Globus pallidus (tissue), 1 donor: ENCODE measurements around the gene PAIP2.

ENCODE experiments used
- DNase-seq: peaks from one replicate; pipeline ENCODE4 v3.0.0-alpha.2; 2015; ENCODE audit warnings: low spot score

The PAIP2 gene

DNA sequence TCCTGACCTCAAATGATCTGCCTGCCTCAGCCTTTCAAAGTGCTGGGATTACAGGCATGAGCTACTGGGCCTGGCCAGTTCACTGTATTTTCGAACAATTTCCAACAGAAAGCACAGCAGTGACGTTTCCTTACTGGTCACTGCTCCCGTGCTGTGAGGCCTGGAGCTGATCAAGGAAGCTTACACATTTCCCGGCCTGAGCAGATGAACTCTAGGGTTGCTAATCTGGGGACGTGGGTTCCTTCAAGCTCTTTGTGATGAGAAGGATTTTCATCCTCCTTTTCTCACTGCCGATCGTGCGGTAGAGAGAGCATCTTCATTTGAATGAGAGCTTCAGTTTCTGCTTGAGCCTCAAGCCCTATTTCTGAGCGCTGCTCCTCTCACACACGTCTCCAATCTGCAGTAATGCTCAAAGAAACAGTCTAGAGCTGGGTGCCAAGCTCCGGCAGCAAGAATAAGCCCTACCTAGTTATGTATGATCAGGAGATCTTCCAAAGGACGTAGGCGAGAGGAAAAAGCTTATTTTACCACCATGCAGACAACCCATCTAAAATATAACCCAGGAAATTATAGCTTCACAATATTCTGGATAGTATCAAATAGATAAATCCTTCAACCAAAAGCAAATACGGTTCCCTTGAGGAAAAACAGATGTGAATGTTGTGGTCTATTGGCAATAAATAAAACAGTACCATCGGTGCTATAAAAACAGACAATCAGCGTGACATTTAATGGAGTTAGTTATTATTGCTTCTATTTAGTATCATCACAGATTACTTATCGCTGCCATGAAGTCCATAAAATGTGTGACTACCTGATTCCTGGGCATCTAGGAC is 69.6 kb downstream of the PAIP2 start:
- no peak for DNase-seq

DNA sequence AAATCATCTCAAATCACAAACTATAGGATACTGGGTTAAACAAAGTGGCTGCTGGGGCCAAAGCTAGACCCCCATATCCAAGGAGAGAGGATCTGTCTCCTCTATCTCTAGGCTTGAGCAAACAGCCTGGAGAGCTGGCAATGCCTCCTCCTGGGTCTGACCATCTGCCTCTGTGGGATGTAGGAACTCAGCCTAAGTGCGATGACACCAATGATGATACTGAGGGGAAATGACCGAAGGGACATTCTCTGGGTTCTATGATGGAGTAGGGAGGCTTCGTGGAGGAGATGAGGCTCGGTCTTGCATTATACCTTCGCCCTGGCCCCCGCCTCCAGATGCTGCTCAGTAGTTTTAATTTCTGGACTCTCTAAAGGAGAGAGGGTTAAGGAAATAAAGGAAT is 71.5 kb downstream of the PAIP2 start:
- DNase-seq: no peak

DNA sequence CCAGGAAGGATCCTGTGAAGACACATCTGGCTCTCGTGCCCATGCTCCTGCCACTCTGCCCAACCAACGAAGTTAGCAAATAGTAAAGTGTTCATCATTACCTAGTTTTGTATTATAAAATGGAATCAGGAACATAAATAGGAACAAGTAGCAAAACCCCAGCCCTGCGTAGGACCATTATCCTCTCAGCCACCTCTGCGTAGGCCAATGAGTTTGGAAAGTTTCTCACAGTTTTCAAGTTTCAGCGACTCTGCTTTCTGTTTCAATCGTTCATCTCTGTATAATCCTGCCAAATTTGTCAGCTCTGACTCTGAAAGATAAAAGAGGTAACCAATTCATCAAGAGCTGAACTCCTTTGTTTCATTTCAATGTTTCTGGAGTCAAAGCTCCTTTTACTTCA is 72.3 kb downstream of the PAIP2 start:
- DNase-seq: no peak

DNA sequence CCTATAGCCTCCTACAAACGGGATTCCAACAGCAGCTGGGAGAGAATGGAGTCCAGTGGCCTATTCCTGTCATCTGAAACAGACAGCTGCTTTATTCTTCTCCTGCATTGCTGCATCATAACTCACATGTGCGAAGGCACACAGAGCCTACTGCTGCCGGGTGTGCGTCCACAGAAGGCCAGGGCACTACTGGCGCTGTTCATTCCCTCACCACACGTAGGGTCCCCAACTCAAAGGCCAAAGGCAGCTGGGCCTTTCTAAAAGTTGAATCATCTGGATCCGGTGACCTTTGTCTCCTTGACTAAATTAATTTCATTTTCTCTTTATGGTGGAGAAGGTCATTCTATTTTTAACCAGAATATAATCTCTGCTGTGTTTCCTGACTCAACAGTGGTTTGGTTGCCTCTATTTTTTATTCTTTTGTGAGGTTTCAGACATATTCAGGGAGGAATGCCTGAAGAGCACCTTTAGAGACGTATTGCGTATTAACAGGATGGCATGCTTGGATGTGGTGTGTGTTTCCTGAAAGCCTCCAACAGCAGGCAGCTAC is 73.0 kb downstream of the PAIP2 start:
- peak; percentile 74 for DNase-seq

DNA sequence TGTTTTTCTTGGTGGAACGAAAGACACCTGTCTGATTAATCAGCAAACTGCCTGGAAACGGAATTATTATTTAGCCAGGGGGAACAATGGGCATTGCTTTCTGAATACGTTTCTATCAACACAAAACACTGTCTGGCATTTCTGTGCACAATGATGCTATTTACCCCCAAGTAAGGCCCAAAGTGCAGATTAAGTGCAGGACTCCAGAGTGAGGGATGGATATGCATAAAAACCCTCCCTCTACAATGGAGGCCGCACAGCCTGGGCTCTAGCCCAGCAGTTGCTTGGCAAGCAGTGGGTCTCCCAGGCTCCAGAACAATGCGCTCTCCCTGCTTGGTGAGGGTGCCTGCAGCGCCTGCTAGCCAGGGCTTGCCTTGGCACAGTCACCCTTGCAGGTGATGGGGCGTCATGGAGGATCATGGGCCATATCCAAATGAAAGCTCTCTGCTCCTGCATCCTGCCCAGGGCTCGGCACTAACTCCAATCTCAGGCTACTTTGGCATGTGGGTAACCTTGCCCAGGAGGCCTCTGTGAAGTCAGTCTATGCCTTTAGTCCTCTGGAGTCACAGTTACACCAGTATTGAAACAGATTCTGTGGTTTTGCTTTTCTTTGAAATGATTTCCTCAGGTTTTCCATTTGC is 73.7 kb downstream of the PAIP2 start:
- DNase-seq: peak; percentile 95

DNA sequence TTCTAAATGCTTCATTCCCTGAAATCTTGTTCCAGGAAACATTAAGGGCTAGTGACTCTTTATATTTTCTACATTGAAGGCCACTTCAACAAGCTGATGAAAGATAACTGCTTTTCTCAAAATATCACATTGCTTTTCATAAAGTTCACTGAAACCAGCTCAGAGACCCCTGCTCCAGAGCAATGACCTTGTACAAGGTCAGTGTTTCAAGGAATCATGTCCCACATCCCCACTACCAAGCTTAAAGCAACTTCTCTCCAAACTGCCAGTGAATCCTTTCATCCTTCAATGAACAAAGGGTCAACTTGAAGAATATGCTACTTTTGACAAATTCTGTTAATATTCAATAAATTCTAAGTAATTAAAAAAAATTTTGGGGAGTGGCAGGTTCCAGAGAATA is 74.2 kb downstream of the PAIP2 start:
- no peak for DNase-seq

DNA sequence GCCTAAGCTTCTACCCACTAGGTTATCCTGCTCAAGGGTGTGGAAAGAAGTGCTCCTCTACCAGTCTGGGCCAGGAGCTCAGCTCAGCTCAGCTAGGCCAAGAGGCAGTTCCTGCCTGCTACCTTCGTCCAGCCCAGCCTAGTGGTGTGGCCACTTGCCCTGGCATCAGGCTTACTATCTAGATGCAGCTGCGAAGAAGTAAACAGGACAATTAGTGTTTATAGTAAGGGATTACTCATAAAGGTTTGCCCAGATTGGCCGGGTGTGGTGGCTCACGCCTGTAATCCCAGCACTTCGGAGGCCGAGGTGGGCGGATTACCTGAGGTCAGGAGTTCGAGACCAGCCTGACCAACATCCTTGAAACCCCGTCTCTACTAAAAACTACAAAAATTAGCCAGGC is 75.0 kb downstream of the PAIP2 start:
- DNase-seq: no peak

DNA sequence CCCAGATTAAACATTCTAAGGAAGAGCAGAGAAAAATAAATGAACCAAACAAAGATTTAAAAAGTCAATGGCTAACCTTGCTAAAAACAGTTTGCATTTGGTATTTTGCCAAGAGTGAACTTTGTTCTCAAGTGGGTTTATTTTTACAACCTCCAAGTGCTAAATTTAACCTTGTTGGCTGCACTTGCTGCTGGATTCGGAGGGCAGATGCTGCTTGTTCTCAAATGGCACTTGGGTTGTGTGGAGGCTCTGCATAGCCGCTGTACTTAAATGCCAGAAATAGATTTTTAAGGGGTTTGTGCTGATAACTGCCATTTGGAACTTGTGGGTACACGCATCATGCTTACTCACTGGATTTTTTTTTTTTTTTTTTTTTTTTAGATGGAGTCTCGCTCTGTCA is 75.6 kb downstream of the PAIP2 start:
- DNase-seq: no peak

DNA sequence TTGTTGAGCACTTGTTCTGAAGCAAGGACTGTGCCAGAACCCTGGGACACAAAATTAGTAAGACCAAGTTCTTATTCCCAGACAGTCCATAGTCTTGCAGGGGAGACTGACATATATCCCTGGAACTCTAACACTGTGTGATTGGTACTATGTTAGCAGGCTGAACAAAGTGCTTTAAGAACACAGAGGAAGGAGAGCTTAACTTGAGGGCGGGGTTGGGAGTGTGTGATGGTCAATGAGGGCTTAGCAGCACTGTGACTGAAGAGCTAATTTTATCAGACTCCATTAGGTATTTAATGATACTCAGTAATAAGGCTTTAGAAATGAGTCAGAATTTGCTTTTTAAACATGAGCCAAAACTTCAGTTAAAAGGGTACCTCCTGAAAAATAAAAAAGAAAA is 77.1 kb downstream of the PAIP2 start:
- DNase-seq: no peak
